Endothelial cell of umbilical vein (primary cell): ENCODE data around the gene PTGES.

Experiments used
- EZH2 ChIP-seq: IDR thresholded peaks from 2 replicates; pipeline ENCODE4 v1.6.1; 2012; ENCODE audit warnings: borderline replicate concordance, low read depth, mild to moderate bottlenecking, moderate library complexity, low read length, inconsistent platforms; ENCODE audit not compliant: severe bottlenecking
- JUN ChIP-seq: IDR thresholded peaks from 2 replicates; pipeline ENCODE4 v1.6.1; 2011; ENCODE audit warnings: borderline replicate concordance, low read depth; ENCODE audit not compliant: insufficient read length, insufficient read depth
- MYC ChIP-seq: IDR thresholded peaks from one replicate; pipeline ENCODE4 v1.6.1; 2011; ENCODE audit warnings: mild to moderate bottlenecking, low read depth, low read length
- TF ChIP-seq, protein P1 (sequence below), 2 donors: IDR thresholded peaks; 1 replicate in 1 of 2; 2 replicates in 1 of 2; pipeline ENCODE4 v1.5.1; 2011; ENCODE audit warnings: low read length in 2 of 2, mild to moderate bottlenecking in 2 of 2, moderate library complexity in 2 of 2, control low read depth in 1 of 2, inconsistent platforms in 1 of 2, low read depth in 1 of 2; ENCODE audit not compliant: insufficient read depth in 1 of 2; ENCODE audit errors: extremely low read depth in 1 of 2

DNA sequence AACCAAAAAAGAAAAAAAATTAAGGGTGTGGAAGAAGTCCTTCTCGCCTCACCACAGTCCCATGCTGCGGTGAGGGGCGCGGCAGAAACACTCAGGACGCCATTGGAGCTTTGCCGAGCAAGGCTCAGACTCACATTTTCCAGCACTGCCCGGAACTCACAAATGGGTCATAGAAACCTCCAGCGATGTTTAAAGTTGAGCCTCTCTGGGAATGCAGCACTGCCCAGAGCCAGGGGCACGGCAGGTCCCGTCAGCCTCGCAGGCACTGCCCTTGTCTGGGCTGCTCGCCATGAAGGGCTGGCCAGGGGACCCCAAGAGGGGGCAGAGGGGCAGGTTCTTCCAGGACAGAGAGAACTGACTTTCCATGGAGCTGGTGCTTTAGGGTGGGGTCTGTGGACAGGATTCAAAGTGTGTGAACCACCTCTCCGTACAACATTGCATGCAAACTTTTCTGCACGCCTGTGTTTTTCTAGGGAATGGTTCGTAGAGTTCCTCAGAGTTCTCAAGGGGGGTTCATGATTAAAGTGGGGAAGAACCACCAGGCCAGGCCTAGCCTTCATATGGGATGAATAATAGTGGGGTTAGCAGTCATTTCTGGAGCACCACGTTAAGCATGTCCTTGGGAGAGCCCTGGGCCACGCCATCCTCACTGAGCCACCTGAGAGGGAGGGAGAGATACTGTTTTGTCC lies 49.0 kb downstream of the PTGES start:
- TF ChIP-seq, protein P1, sequence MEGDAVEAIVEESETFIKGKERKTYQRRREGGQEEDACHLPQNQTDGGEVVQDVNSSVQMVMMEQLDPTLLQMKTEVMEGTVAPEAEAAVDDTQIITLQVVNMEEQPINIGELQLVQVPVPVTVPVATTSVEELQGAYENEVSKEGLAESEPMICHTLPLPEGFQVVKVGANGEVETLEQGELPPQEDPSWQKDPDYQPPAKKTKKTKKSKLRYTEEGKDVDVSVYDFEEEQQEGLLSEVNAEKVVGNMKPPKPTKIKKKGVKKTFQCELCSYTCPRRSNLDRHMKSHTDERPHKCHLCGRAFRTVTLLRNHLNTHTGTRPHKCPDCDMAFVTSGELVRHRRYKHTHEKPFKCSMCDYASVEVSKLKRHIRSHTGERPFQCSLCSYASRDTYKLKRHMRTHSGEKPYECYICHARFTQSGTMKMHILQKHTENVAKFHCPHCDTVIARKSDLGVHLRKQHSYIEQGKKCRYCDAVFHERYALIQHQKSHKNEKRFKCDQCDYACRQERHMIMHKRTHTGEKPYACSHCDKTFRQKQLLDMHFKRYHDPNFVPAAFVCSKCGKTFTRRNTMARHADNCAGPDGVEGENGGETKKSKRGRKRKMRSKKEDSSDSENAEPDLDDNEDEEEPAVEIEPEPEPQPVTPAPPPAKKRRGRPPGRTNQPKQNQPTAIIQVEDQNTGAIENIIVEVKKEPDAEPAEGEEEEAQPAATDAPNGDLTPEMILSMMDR (IDR thresholded peaks at IDR 0.05; ENCODE audit: extremely low read depth in 1 of 2, insufficient read depth in 1 of 2, low read depth in 1 of 2, low read length in 2 of 2) = no peak
- TF ChIP-seq MYC = no peak
- no peak for TF ChIP-seq JUN
- TF ChIP-seq EZH2 = no peak
